Brain microvascular endothelial cell (primary cell): Measurements from ENCODE around the gene CIAO3.

Experiments
- DNase-seq: peaks from one replicate; pipeline ENCODE4 v3.0.0-alpha.2; 2020
- H3K27ac ChIP-seq: fragments of 250-450 bp; sonication (Bioruptor Pico); 2 replicates; pipeline ENCODE4 v1.5.1; 2020; ENCODE audit warnings: mild to moderate bottlenecking, moderate library complexity
- H3K27me3 ChIP-seq: fragments of 250-450 bp; sonication (Bioruptor Pico); replicated peaks from 2 replicates; pipeline ENCODE4 v1.5.1; 2020; ENCODE audit warnings: mild to moderate bottlenecking
- H3K36me3 ChIP-seq: fragments of 250-450 bp; sonication (Bioruptor Pico); replicated peaks from 2 replicates; pipeline ENCODE4 v1.5.1; 2020; ENCODE audit warnings: mild to moderate bottlenecking
- H3K4me3 ChIP-seq: 2 replicates; pipeline ENCODE4 v1.5.1; 2011; ENCODE audit warnings: low read depth, mild to moderate bottlenecking, control low read depth, low read length, moderate library complexity
- in situ Hi-C: cut with HindIII; loops from 2 replicates; pipeline ENCODE4 v1.10.0; 2017; ENCODE audit warnings: low sequenced_read_pairs, low pct_ligation_motif_present
- TF ChIP-seq, protein P1 (sequence below): IDR thresholded peaks from 2 replicates; pipeline ENCODE4 v1.5.1; 2011; ENCODE audit warnings: low read depth, mild to moderate bottlenecking, moderate library complexity, low read length, control low read depth, inconsistent platforms; ENCODE audit errors: missing control alignments

The CIAO3 gene

DNA sequence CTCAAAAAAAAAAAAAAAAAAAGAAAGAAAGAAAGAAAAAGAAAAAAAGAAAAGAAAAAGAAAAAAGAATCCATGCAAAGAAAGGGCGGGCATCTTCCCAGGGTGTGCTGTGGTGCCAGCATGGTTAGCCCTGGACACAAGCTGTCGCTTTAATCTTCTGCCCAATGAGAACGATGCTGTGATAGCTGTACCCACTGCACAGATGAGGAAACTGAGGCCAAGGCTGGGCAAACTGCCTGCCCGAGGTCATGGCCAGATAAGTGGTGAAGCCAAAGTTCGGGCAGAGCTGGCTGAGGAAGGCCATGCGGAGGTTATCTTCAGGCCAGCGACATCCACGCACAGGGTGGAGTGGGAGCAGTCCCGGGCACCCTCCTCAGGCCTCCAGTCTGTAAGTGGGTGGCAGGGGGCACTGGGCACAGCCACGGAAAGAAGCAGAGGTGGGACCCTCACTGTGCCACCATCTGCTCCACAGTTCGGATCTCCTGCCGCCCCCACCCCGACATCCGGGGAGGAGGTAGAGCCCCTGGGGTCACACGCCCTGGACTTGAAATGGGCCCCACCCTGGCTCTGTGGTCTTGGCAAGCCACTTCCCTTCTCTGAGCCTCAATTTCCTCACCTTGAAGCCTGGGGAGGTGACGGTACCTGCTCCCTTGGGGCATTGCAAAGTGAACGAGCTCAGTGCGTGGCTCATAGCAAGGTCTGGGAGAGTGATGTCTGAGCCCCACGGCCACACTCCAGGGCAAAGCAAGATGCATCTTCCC, 41.7 kb downstream of the CIAO3 start:
- Histone ChIP-seq H3K27me3 (peaks cover 65% of the 10 kb centered on the region), H3K4me3 (no peak overlapping the region), H3K36me3 (no peaks in the 10 kb centered on the region), H3K27ac (no peak overlapping the region)
- in situ Hi-C loops: no loop called here
- TF ChIP-seq, protein P1, sequence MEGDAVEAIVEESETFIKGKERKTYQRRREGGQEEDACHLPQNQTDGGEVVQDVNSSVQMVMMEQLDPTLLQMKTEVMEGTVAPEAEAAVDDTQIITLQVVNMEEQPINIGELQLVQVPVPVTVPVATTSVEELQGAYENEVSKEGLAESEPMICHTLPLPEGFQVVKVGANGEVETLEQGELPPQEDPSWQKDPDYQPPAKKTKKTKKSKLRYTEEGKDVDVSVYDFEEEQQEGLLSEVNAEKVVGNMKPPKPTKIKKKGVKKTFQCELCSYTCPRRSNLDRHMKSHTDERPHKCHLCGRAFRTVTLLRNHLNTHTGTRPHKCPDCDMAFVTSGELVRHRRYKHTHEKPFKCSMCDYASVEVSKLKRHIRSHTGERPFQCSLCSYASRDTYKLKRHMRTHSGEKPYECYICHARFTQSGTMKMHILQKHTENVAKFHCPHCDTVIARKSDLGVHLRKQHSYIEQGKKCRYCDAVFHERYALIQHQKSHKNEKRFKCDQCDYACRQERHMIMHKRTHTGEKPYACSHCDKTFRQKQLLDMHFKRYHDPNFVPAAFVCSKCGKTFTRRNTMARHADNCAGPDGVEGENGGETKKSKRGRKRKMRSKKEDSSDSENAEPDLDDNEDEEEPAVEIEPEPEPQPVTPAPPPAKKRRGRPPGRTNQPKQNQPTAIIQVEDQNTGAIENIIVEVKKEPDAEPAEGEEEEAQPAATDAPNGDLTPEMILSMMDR: no peak
- no peak for DNase-seq

DNA sequence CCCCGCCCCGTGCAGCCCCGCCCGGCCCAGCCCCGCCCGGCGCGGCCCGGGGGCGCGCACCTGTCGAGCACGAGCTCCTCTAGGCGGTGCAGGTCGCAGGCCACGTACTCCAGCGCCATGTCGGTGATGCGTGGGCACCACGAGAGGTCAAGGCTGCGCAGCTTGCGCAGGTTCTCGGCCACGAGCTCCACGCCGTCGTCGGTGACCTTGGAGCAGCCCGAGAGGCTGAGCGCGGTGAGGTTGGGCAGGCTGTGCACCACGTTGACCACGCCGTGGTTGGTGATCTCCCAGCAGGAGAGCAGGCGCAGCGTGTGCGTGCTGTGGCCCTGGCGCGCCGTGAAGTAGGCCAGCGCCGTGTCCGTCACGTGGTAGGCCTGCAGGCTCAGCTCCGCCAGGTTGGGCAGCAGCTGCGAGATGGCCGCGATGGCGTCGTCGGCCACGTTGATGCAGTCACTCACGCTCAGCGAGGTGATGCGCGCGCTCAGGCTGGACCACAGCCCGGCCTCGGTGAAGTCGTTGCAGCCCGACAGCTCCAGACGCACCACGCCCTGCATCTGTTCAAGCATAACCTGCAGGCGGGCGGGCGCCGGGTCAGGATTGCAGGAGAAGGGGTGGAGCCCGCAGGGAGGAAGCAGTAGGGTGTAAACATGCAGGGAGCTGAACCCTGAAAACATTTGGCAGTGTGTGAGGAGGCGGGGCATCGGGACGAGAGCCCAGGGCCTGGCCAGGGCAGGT, 45.3 kb downstream of the CIAO3 start:
- Histone ChIP-seq H3K27ac (no peak overlapping the region), H3K36me3 (no peaks in the 10 kb centered on the region), H3K27me3 (peaks cover 40% of the 10 kb centered on the region), H3K4me3 (no peak overlapping the region)
- DNase-seq: no peak
- in situ Hi-C loops: no loop called here
- TF ChIP-seq, protein P1: no peak

DNA sequence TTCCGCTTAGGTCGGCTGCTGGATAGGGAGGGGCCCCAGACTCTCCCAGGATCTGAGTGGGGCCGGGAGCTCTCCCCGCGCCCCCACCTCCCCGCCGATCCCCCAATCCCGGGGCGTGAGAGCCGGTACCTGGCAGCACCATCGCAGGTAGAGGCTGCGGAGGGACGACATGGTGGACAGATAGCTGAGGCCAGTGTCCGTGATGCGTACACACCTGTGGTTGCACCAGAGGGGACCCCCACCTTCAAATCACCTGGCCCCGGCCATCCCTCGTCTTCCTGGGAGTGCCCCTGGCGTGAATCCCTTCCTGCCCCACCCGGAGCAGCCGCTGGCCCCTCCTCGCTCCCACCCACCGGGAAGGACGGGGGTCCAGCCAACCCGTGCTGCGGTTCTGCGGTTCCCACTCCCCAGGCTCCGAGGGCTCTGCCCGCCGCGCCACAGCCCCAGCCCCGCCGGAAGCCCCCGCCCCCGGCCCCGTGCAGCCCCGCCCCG, 45.9 kb downstream of the CIAO3 start:
- DNase-seq: no peak
- Histone ChIP-seq H3K36me3 (no peaks in the 10 kb centered on the region), H3K27me3 (peaks cover 33% of the 10 kb centered on the region), H3K4me3 (no peak overlapping the region), H3K27ac (no peak overlapping the region)
- in situ Hi-C loops: no loop called here
- TF ChIP-seq, protein P1: no peak

DNA sequence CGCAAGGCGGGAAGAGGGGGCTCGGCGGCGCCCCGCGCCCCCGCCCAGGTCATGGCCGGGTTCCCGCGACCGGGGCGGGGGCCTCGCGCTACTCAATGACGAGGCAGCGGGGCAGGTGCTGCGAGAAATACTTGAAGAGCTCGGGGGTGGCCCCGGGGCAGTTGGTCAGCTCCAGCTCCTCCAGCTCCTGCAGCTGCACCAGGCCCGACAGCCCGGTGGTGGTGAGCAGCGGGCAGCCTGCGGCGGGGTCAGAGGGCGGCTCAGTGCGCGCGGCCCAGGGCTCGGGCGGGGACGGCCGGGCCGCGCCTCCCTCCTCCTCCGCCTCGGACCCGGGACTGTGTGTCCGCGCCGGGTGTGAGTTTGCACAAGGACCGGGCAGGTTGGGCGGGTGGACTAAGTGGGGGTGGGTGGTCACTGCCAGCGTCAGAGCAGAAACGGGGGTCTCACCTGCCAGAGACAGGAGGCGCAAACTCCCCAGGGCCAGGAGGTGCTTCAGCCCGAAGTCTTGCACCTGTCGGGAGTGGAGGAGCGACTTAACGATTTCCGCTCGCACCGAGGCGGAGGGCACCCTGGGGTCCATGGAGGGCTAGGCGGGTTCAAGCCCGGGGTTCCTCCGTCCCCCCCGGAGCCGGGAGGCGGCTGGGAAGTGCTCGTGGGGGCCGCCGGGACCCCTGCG, 46.5 kb downstream of the CIAO3 start:
- H3K27me3 ChIP-seq: peaks cover 31% of the 10 kb centered on the region
- TF ChIP-seq, protein P1: no peak
- no peak overlapping the region for H3K4me3 ChIP-seq
- H3K36me3 ChIP-seq: no peaks in the 10 kb centered on the region
- no peak for DNase-seq
- in situ Hi-C loops: no loop called here
- H3K27ac ChIP-seq: no peak overlapping the region

DNA sequence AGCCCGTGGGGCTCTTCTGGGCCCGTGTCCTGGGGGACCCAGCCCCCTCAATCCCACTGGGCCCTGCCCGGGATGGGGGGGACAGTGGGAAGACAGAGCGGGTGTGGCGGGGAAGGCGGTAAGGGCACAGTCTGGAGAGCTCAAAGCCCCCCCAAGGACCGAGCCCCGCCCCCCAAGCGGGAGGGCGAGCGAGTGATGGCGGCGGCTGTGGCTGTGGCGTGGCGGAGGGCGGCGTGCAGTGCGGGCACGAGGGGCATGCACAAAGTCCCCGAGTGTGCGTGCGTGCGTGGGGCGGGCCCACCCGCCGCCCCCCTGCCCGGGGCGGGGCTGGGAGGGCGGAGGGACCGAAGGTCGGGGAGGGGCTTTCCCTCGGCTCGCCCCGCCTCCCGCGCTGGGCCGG, 47.0 kb downstream of the CIAO3 start:
- Histone ChIP-seq H3K36me3 (no peaks in the 10 kb centered on the region), H3K4me3 (no peak overlapping the region), H3K27ac (no peak overlapping the region), H3K27me3 (peaks cover 31% of the 10 kb centered on the region)
- in situ Hi-C loops: no loop called here
- TF ChIP-seq, protein P1: no peak
- DNase-seq: no peak
